Fibroblast of skin of abdomen (primary cell): ENCODE results near the gene HOXB9.

Experiments
- DNase-seq: peaks from one replicate; pipeline ENCODE4 v3.0.0-alpha.2; 2013

The HOXB9 gene

DNA sequence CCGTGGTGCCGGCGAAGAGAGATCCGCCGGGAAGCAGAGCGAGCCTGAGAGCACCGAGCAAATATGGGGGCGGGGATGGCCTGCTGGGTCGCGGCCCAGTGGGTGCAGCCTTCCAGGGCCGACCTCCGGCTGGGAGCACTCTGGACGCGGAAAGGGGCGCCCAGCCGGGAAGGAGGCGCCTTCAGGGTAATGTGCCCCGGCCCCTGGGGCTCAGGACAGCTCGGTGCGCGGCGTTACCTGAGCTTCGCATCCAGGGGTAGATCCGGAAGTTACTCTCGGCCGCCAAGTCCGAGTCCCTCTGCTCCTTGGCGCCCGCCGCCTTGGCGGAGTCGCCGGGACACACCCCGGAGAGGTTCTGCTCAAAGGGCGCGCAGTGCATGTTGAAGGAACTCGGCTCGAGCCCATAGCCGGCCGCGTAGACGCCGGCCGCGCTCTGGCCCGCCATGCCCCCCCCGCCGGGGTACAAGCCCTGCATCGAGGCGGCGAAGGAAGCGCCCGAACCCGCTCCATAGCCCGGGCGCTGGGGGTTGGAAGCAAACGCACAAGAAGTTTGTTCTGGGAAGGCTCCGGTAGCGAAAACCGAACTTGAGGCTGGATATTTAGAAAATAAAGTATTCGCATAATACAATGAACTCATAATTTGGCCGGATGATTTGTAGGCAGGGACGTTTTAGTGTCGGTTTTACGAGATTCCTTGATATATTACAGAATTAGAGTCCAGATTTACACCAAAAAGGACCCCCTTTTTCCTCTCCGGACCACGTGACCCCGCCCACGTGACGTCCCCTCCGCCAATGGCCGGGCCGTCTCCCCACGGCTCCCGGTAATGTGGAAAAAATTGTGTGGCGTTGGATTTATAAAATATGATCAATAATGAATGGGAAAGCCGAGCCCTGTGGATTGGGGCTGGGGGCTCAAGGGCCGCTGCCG, 15.6 kb downstream of the HOXB9 start, which contains the start of gene HOXB7:
HOXB7 (minus strand) TSS at position 736 of the 930 bp plus-strand sequence; CDS start at position 637, 99 bp downstream.
- DNase-seq, result peak; percentile 80

- no peak for DNase-seq
Measured at GRCh38 chr17:48609759-48610281, 16.3 kb downstream of the HOXB9 start.

- no peak for DNase-seq
Measured at GRCh38 chr17:48609033-48609432, 17.1 kb downstream of the HOXB9 start.

DNA sequence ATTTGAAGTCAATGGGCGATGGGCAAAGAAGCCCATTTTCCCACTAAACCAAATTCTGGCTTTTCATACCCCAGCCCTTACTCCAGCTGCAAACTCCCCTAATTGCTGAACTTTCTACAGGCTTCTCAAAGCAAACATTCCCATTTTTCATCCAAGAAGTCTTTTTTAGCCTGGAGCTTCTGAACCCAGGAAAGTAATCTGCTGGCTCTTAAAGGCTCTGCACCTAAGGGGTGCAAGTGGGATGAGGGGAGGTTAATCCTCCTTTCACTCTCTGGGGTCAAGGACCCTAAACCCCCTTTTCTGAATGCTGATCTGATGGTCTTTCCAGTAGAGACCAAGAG, 17.7 kb downstream of the HOXB9 start:
- DNase-seq, result no peak

GRCh38 chr17:48606892-48607614, 19.1 kb downstream of the HOXB9 start:
- no peak for DNase-seq

DNA sequence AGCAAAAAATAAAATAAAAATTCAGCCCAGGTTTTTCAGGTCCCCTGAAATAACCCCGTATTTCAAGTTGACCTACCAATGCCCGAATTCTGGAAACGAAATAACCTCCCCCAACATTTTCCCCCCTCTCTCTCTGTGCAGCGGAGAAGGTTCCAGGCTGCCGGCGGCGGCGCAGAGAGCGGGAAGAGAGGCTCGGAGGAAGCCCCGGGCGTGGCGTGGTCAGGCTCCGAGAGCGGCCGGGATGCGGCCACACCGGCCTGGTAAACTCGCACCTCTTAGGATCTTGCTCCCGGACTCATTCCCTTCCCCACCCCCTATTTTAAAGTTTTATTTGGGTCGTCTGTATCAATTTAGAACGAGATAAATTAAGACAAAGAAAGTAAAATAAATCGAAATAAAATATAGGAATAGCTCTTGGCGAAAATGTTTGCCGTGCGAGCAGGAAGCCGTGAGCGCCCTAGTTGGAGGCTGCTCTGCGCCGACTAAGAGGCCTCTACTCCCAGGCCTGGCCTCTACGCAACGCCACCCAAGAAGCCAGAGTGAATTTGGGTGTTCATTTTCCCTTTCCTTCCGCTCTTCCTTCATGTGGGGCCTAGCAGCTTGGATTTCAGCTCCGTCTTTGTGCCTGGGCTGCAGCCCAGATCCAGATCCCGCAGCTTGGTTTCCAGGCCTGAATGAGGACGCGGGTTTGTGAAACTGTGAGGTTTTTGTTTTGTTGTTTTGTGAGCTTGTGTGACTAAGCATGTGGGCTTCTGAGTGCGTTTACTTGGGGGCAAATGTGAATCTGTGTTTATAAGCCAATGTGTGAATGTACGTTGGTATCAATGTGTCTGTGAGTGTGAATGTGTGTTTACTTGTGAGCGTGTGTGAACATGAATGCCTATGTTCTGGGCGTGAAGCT, 19.9 kb downstream of the HOXB9 start:
- no peak for DNase-seq

DNA sequence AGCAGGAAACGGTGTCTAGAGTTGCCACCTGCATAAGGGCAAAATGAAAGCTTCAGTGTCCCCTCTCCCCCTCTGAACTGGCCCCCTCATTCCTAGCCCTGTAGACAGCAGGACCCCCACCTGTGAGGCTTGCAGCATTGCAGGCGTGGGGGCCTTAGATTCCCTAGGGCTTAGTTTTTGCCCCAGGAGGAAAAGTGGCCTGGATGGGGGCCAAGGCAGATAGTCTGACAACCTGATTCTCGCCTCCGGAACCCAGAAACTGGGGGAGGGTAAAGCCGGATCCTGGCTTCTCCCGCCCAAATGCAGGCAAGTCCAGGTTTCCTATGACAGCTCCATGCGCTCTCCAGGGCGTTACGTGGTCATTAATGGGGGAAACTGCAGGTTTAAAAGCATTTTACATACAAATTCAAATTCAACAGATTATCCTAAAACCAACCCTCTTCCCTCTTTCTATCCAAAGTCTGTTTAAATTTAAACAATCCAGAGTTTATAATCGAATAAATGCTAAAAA, 20.7 kb downstream of the HOXB9 start:
- DNase-seq, result no peak

DNA sequence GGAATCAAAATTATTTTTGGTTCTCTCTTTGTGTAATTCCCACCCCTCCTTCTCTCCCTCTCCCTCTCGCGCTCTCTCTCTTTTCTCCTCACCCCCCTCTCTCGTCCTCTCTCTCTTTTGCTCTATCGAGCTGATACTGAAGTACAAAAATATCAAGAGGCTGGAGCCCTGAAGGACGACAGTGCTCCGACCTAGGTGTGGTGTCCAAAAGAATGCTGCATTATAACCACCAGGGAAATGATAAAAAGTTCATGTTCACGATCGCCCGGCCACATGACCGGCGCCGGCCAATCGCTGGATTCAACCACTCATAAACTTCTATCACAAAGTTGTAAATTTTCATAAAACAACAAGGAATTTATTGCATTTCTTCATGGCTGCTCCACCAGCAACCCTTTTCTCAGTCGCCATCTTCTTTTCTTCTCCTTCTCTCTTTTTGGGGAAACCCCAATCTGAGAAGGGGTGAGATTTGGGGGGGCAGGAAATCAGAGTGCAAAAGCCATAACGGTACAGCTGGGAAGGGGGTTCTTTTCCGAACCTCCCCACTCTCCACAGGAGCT, 21.3 kb downstream of the HOXB9 start, which contains the start of gene HOXB6:
HOXB6 (minus strand) TSS at position 217 of the 560 bp plus-strand sequence. CDS start 6,836 bp downstream, outside the sequence.
- DNase-seq, result peak; percentile 85

GRCh38 chr17:48603959-48604769, 22.0 kb downstream of the HOXB9 start:
- DNase-seq, result no peak

DNA sequence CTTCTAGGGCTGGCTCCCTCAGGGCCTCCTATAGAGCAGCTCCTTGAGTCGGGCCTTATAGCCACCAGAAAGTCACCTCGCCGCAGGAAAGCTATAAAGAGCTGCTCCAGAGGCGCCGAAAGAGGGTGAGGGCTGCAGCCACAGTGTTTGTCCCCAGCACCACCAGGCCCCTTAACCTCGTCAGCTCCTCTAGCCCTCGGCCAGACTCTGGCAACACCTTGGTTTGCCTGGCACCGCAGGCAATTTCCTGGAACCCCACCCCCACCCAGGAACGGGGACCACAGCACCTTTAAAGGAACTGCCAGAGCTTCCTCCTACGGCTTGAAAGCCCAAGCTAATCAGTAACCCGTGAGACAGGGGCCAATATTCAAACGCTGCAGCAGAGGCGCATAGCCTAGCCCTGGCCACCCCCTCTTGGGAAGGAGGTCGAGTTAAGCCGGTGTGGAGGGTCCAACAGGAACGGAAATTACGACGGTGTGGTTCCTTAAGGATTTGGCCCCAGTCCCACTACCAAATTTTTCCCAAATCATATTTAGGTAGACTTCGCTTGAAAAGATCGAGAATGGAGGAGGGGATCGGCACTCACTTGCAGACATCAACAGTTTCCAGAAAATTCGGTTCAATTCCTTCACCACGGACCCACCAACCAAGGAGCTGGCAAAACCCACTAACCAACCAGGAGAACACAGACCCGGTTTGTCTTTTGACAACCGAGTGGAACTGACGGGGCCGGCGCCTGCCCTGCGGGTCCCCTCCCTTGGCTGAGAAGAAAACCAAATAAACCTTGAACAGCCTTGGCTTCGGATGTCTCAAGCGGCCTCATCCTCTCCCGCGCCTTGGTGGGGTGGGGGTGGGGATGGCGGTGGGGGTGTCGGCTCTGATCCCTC, 24.4 kb downstream of the HOXB9 start:
- no peak for DNase-seq

DNA sequence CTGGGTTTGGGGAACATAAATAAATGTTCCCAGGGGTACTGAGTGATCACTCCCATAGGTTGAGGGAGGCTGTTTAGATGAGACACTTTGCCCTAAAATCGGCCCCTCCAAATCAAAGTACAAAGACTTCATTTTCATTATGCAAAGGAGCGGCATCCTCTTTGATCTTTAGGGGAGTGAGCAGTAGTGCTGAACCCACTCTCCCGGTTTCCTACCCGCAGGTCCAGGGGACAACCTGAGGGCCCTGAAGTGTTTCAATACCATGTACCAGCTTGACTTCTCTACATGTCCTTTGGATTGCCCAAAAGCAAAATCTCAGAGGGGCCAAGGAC, 25.0 kb downstream of the HOXB9 start:
- no peak for DNase-seq

DNA sequence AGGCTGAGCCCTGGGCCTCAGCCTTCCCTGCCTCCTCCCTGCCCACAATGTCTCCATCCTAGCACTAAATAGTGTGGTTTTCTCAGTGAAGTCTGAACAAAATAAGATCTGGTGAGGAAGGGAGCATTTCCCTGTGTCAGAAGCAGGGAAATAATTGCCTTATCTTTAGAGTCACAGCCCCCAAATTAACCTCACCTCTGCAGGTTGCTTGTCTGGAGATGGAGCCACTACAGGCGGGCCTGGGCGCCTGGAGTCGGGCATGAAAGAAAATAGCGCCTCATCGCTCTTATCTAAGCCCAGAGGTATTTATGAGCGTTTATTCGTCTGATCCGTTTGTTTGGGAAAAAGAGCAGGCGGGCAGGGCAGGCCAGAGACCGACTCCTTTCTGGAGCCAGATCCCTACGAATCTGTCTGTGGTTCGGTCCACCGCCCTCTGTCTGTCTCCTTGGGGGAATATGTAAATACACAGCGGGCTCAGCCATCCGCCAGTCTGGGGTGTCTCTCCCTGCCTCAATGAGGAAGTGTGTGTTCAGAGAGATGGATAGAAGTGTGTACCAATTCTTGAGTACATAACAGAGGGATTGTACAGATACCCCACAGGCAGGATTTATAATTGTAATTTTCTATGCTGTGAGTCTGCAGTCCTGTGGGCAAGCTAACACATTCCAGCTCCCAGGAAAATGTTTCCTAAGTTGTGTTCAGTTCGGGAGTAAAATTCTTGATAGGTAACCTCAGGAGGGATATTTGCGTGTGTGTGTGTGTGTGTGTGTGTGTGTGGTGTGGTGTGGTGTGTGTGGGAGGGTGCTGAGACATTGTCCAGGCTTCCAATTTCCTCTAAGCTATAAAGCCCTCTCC, 25.7 kb downstream of the HOXB9 start:
- DNase-seq, result no peak

GRCh38 chr17:48599354-48599753, 26.8 kb downstream of the HOXB9 start:
- DNase-seq, result no peak

DNA sequence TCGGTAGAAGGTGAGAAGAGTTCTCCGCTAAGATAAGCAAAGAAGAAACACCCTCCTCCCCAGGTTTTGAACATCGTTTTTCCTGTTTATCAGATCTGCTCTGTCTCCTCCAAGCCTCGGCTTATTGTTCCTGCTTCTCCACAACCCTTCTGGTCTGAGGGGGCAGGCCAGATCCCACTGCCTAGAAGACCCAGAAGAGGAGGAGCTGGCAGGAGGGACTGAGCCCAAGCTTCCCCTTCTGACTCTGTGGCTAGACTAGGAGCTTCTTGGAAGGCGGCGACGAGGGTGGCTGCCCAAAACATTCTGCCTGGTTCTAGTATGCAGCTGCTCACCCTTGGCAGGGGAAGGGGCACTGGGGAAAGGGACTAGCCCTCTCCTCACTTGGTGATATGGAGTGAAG, 27.4 kb downstream of the HOXB9 start:
- no peak for DNase-seq

DNA sequence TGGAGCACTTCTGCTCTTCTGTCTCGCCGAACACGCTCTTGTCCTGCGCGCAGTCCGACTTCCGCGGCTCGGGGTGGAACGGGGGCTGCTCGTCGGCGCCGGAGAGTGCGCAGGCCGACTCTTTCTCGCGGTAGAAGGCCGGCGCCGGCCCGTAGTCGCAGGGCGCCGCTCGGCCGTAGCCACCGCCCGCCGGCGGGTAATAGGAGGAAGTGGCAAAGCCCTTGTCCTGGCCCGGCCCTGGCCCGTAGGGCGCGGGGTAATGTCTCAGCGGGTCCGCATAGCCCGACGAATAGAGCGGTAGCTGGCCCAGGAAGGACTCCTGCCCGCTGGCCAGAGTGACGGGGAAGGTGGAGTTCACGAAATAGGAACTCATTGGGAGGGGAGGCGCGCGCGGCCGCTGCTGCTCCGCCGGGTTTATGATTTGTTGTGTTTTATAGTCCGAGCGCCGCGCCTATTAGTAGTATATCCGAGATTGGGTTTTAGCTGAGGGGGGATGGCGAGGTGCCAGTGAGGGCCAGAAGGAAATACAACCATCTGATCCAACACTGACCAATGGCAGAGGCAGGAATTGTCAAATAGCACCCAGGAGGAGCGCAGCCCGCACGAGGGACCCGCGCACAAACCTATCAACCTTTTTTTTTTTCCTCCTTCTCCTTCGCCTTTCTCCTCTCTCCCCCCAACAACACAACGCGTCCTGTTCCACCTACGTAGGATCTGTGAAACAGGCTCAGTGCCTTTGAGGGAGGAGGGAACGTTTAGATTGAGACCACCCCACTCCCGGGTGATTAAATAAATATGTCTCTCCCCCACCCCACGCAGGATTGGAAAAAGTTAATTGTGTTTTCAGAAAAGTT, 28.2 kb downstream of the HOXB9 start:
- peak; percentile 89 for DNase-seq

- no peak for DNase-seq
Measured at GRCh38 chr17:48597528-48597777, 28.7 kb downstream of the HOXB9 start.

- peak; percentile 88 for DNase-seq
Measured at GRCh38 chr17:48596735-48597527, 29.2 kb downstream of the HOXB9 start.
